ENCODE measurements around the gene ZNF215.
"Not testable (repeated sequence)": the region's sequence is repeated elsewhere in the genome, so short reads cannot be mapped to it uniquely, and the experiment has no call there.

ZNF215 gene

DNA sequence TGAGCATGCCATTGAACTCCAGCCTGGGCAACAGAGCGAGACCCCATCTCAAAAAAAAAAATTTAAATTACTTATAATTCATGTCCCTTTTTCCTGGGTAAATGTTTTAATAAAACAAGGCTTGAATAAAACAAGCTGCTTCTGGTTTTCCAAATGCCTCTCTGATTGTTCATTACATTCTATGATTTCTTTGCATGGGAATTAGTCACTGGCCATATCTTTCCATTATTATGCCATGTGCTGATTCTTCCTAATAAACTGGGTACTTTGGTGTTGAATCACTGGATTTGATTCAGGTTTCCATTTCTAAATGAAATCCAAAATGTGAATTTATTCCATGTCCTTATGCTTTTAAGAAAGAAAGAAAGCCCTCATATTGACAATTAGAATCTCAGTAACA, 42.6 kb downstream of the ZNF215 start:
- TF ChIP-seq, protein P1, sequence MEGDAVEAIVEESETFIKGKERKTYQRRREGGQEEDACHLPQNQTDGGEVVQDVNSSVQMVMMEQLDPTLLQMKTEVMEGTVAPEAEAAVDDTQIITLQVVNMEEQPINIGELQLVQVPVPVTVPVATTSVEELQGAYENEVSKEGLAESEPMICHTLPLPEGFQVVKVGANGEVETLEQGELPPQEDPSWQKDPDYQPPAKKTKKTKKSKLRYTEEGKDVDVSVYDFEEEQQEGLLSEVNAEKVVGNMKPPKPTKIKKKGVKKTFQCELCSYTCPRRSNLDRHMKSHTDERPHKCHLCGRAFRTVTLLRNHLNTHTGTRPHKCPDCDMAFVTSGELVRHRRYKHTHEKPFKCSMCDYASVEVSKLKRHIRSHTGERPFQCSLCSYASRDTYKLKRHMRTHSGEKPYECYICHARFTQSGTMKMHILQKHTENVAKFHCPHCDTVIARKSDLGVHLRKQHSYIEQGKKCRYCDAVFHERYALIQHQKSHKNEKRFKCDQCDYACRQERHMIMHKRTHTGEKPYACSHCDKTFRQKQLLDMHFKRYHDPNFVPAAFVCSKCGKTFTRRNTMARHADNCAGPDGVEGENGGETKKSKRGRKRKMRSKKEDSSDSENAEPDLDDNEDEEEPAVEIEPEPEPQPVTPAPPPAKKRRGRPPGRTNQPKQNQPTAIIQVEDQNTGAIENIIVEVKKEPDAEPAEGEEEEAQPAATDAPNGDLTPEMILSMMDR (IDR thresholded peaks at IDR 0.05; ENCODE audit: control extremely low read depth, extremely low read depth, low read depth, missing control alignments): no peak
- ChIA-PET POLR2A (no interaction called here), CTCF (interaction anchor here (1.0 to 1.6 kb wide), 3 partner anchors 10 to 14 kb away, joined by 4 to 5 read pairs (median 4); no protein-coding TSS in a partner anchor)
- DNase-seq (ENCODE audit: extremely low spot score): no peak

DNA sequence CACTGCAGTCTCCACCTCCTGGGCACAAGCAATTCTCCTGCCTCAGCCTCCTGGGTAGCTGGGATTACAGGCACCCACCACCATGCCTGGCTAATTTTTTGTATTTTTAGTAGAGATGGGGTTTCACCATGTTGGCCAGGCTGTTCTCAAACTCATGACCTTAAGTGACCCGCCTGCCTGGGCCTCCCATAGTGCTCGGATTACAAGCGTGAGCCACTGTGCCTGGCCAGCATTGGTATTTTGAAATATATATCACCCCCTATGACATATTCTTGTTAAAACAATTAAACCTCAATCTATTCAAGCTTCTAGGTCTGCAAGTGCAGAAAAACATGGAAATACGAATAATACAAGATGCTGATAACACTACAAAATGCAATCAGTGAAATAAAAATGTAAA, 43.6 kb downstream of the ZNF215 start:
- POLR2A ChIA-PET; DNase-seq (ENCODE audit: extremely low spot score): not testable (repeated sequence)
- CTCF ChIA-PET: interaction anchor here (1.5 kb wide), 1 partner anchor 19 kb away, joined by 3 read pairs; no protein-coding TSS in a partner anchor

DNA sequence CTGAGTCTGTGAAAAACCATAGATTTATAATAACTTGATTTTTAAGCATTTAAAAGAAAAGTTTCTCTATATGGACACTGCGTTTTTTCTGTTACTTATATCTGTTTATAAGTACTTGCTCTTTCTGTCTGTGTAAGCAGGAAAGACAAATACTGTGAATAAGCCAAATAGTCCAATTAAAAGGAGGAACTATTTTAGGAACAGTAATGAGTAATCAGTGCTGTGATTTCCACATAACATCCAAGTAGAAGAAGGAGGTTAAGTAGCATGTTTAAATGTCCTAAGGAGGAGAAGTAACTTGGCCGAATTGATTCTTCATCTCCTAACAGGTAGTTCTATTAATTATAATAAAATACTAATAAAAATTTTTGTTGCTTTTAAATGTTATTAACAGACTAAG, 53.1 kb downstream of the ZNF215 start:
- no peak for DNase-seq (ENCODE audit: extremely low spot score)
- TF ChIP-seq, protein P1 (IDR thresholded peaks at IDR 0.05; ENCODE audit: control extremely low read depth, extremely low read depth, low read depth, missing control alignments): no peak
- CTCF ChIA-PET: interaction anchor here (0.9 to 1.9 kb wide), 4 partner anchors 11 to 167 kb away, joined by 3 to 4 read pairs (median 3); partner anchors contain the start of genes NLRP14 and ZNF214
- POLR2A ChIA-PET: no interaction called here

DNA sequence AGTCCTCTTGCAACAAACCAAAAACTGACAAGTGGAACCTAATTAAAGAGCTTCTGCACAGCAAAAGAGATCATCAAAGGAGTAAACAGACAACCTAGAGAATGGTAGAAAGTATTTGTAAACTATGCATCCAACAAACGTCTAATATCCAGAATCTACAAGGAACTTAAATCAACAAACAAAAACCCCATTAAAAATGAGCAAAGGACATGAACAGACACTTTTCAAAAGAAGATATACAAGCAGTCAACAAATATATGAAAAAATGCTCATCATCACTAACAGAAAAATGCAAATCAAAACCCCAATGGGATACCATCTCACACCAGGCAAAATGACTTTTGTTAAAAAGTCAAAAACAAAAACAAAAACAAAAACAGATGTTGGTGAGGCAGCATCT, 60.3 kb downstream of the ZNF215 start:
- TF ChIP-seq, protein P1 (IDR thresholded peaks at IDR 0.05; ENCODE audit: control extremely low read depth, extremely low read depth, low read depth, missing control alignments): no peak
- CTCF ChIA-PET: no interaction called here
- no peak for DNase-seq (ENCODE audit: extremely low spot score)
- POLR2A ChIA-PET: no interaction called here

DNA sequence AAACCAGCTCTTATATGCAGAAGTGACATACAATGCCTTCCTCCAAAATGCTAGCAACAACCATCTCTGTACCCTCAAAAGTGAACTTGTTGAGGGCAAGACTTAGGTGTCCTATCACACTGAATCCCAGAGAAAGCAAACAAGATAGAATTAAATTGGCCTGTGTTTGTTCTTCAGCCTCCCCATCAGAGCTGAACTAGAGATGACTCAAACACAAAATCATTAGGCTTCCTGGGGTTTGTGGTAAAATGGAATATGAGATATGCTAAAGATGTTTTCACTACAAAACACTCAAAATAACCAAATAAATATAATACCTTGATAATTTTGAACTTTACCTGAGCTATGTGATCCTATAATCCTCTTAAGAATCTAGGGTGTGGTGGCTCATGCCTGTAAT, 62.3 kb downstream of the ZNF215 start:
- TF ChIP-seq, protein P1 (IDR thresholded peaks at IDR 0.05; ENCODE audit: control extremely low read depth, extremely low read depth, low read depth, missing control alignments): no peak
- CTCF ChIA-PET: interaction anchor here (1.4 to 2.2 kb wide), 3 partner anchors 12 to 19 kb away, joined by 3 to 6 read pairs (median 3); no protein-coding TSS in a partner anchor
- no peak for DNase-seq (ENCODE audit: extremely low spot score)
- POLR2A ChIA-PET: no interaction called here

DNA sequence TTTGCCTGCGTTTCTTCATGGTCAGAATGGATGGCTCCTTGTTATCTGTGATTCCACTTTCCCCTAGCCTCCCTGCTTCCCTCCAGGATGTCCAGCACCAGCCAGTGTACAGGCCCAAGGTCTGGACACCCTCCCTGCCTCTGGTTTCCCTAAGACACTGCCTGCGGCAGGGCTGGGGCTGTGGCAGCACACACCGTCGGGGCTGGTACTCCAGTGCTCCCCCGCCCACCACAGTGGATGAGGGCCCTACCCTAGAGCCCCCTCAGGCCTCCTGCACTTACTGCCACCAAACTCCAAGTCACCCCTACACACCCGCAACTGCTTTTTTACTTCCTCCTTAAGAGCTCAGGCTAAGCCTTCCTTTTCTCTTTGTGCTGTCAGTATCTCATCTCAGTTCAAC, 65.0 kb downstream of the ZNF215 start:
- POLR2A ChIA-PET: no interaction called here
- TF ChIP-seq, protein P1 (IDR thresholded peaks at IDR 0.05; ENCODE audit: control extremely low read depth, extremely low read depth, low read depth, missing control alignments): no peak
- CTCF ChIA-PET: interaction anchor here (1.3 kb wide), 1 partner anchor 20 kb away, joined by 4 read pairs; no protein-coding TSS in a partner anchor
- DNase-seq (ENCODE audit: extremely low spot score): no peak

DNA sequence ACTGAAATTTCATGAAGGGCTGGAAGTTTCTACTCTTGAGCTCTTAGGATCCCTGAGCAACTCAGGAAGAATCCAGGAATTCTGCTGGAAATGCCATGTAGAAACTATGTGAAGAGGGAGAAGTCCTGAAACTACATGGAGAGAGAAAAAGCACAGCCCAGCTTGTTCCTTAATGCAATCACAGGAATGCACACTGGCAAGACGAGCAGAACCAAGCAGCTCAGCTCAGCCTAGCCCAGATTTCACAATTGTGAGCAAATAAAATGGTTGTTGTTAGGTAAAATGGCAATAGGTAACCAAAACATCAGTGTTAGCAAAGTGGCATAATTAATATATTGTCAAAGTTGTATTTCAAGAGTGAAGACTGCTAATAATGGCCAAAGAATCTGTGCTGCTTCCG, 65.8 kb downstream of the ZNF215 start:
- DNase-seq (ENCODE audit: extremely low spot score): no peak
- POLR2A ChIA-PET: no interaction called here
- CTCF ChIA-PET: interaction anchor here (1.1 to 1.4 kb wide), 2 partner anchors 8 to 49 kb away, joined by 3 to 4 read pairs; no protein-coding TSS in a partner anchor
- TF ChIP-seq, protein P1 (IDR thresholded peaks at IDR 0.05; ENCODE audit: control extremely low read depth, extremely low read depth, low read depth, missing control alignments): no peak
